PC-3 (cell line): ENCODE results near the gene FBLN7.

Experiments used
- EZH2 ChIP-seq: fragments of 300-600 bp; sonication (generic); IDR thresholded peaks from one replicate; pipeline ENCODE4 v1.6.1; 2017; ENCODE audit warnings: antibody characterized with exemption, mild to moderate bottlenecking, low read length; ENCODE audit not compliant: unreplicated experiment
- EZH2phosphoT487 ChIP-seq: fragments of 300-600 bp; sonication (generic); IDR thresholded peaks from 2 replicates; pipeline ENCODE4 v1.6.1; 2018; ENCODE audit warnings: mild to moderate bottlenecking, antibody characterized with exemption, low read length, borderline replicate concordance
- TF ChIP-seq, protein P1 (sequence below): fragments of 300-600 bp; sonication (generic); conservative IDR thresholded peaks from 2 replicates; pipeline ENCODE4 v1.5.1; 2017; ENCODE audit warnings: antibody characterized with exemption, low read depth, mild to moderate bottlenecking, low read length

DNA sequence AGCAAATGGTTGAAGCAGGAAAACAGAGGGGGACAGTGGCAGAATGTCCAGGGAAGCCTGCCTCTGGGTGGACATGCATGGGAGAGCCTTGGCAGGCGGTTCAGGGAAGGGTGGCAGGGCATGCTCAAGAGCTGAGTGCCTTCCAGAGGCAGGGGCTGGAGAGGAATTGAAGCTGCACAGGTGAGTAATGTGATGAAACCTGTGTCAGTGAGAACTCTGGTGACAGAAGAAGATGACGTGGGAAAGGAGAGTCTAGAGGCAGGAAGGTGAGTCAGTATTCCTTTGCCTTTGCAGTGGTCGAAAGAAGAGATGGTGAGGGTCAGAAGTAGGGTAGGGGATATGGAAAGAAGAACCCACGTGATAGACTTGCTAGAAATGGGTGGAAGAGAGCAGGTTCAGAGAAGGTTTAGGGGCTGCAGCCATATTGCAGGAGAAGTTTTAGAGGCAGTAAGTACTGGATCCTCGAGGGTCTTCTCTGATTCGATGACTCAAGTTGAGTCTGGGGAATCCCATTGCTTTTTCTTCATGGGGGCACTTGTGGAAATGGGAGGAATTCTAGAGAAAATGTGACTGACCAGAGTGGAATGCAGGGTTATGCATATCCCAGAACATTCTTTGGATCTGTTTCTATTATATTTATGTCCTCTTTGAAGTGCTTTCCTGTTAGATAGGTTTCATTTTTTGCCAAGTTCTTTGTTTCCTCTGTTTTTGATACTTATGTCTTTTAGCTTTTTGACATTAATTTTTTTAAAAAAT, 45.7 kb upstream of the FBLN7 start:
- TF ChIP-seq, protein P1, sequence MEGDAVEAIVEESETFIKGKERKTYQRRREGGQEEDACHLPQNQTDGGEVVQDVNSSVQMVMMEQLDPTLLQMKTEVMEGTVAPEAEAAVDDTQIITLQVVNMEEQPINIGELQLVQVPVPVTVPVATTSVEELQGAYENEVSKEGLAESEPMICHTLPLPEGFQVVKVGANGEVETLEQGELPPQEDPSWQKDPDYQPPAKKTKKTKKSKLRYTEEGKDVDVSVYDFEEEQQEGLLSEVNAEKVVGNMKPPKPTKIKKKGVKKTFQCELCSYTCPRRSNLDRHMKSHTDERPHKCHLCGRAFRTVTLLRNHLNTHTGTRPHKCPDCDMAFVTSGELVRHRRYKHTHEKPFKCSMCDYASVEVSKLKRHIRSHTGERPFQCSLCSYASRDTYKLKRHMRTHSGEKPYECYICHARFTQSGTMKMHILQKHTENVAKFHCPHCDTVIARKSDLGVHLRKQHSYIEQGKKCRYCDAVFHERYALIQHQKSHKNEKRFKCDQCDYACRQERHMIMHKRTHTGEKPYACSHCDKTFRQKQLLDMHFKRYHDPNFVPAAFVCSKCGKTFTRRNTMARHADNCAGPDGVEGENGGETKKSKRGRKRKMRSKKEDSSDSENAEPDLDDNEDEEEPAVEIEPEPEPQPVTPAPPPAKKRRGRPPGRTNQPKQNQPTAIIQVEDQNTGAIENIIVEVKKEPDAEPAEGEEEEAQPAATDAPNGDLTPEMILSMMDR, result no peak
- no peak for TF ChIP-seq EZH2phosphoT487
- no peak for TF ChIP-seq EZH2
